HG02759 (cell line): ENCODE data around the gene C10orf143.

Experiments
- ATAC-seq: cut with Tn5 transposase; IDR thresholded peaks from one replicate; pipeline ENCODE4 v1.9.1; 2021; ENCODE audit warnings: mild to moderate bottlenecking, moderate library complexity; ENCODE audit not compliant: unreplicated experiment

The C10orf143 gene

GRCh38 chr10:130016993-130017630 is 93.5 kb downstream of the C10orf143 start:
- ATAC-seq = no peak

GRCh38 chr10:130016095-130016494 is 94.5 kb downstream of the C10orf143 start:
- no peak for ATAC-seq

GRCh38 chr10:130015075-130015695 is 95.4 kb downstream of the C10orf143 start:
- ATAC-seq = no peak

- no peak for ATAC-seq
These were observed 96.2 kb downstream of the C10orf143 start for GRCh38 chr10:130014263-130015074.
